DOHH2 (cell line): ENCODE measurements around the gene OR13C8.
"Not testable (repeated sequence)": the region's sequence is repeated elsewhere in the genome, so short reads cannot be mapped to it uniquely, and the experiment has no call there.

ENCODE experiments used
- H3F3A ChIP-seq: fragments of 200-600 bp; sonication (generic), shearing (Covaris generic); 2 replicates; pipeline ENCODE4 v1.6.0; 2016; ENCODE audit warnings: antibody characterized with exemption, mild to moderate bottlenecking; ENCODE audit not compliant: control insufficient read depth, insufficient read depth
- H3K27ac ChIP-seq: fragments of 200-600 bp; sonication (generic); 2 replicates; pipeline ENCODE4 v1.5.1; 2014; ENCODE audit warnings: low read depth, mild to moderate bottlenecking, low read length, moderate library complexity
- H3K27me3 ChIP-seq: fragments of 200-600 bp; sonication (generic); 2 replicates; pipeline ENCODE4 v1.6.1; 2014; ENCODE audit warnings: mild to moderate bottlenecking, low read length, mixed read lengths; ENCODE audit not compliant: control insufficient read depth
- H3K36me3 ChIP-seq: fragments of 200-600 bp; sonication (generic); 2 replicates; pipeline ENCODE4 v1.6.1; 2014; ENCODE audit warnings: mild to moderate bottlenecking, low read length, moderate library complexity, mixed read lengths; ENCODE audit not compliant: control insufficient read depth
- H3K4me1 ChIP-seq: fragments of 200-600 bp; sonication (generic); 2 replicates; pipeline ENCODE4 v1.6.1; 2014; ENCODE audit warnings: mild to moderate bottlenecking, low read length, mixed read lengths; ENCODE audit not compliant: control insufficient read depth
- H3K4me2 ChIP-seq: fragments of 200-600 bp; sonication (generic); 2 replicates; pipeline ENCODE4 v1.6.0; 2014; ENCODE audit warnings: mild to moderate bottlenecking, low read length, moderate library complexity
- H3K4me3 ChIP-seq: fragments of 200-600 bp; sonication (generic); 2 replicates; pipeline ENCODE4 v1.5.1; 2014; ENCODE audit warnings: mild to moderate bottlenecking, low read length, mixed read lengths
- H3K79me2 ChIP-seq: fragments of 200-600 bp; sonication (generic); 2 replicates; pipeline ENCODE4 v1.6.1; 2014; ENCODE audit warnings: mild to moderate bottlenecking, low read length, mixed read lengths; ENCODE audit not compliant: control insufficient read depth
- H3K9me2 ChIP-seq: fragments of 200-600 bp; sonication (generic); replicated peaks from 2 replicates; pipeline ENCODE4 v1.6.1; 2014; ENCODE audit warnings: mild to moderate bottlenecking, low read length, mixed read lengths; ENCODE audit not compliant: control insufficient read depth
- H3K9me3 ChIP-seq: fragments of 200-600 bp; sonication (generic); 2 replicates; pipeline ENCODE4 v1.6.1; 2014; ENCODE audit warnings: antibody characterized with exemption, low read length, mixed read lengths; ENCODE audit not compliant: control insufficient read depth, insufficient read depth
- H4K20me1 ChIP-seq: fragments of 200-600 bp; sonication (generic); 2 replicates; pipeline ENCODE4 v1.6.0; 2014; ENCODE audit warnings: low read depth, mild to moderate bottlenecking, antibody characterized with exemption, low read length, moderate library complexity; ENCODE audit not compliant: control insufficient read depth, insufficient read depth
- EZH2phosphoT487 ChIP-seq: fragments of 200-600 bp; sonication (generic); IDR thresholded peaks from 2 replicates; pipeline ENCODE4 v1.6.1; 2017; ENCODE audit warnings: borderline replicate concordance, mild to moderate bottlenecking, antibody characterized with exemption, low read length, moderate library complexity, mixed read lengths
- TF ChIP-seq, protein P1 (sequence below): fragments of 200-600 bp; sonication (generic); IDR thresholded peaks from one replicate; pipeline ENCODE4 v1.5.1; 2014; ENCODE audit warnings: antibody characterized with exemption, mild to moderate bottlenecking, low read depth, low read length; ENCODE audit not compliant: poor library complexity, severe bottlenecking

The OR13C8 gene, protein sequence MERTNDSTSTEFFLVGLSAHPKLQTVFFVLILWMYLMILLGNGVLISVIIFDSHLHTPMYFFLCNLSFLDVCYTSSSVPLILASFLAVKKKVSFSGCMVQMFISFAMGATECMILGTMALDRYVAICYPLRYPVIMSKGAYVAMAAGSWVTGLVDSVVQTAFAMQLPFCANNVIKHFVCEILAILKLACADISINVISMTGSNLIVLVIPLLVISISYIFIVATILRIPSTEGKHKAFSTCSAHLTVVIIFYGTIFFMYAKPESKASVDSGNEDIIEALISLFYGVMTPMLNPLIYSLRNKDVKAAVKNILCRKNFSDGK

DNA sequence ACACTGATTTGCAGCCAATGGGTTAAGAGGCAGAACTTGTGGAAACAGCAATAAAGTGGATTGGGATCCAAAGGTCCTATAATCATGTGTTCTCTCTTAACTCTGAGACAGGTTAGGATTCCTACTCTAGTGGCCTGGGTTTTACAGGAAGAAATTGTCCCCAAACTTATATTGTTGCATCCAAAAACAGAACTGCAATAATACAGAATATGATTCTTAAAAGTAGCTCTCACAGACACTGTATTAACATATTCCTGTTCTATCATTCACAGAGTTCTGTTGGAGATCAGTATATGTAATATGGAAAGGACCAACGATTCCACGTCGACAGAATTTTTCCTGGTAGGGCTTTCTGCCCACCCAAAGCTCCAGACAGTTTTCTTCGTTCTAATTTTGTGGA lies at the start of gene OR13C8:
TSS of gene OR13C8 (plus strand) at position 301 of the 400 bp plus-strand sequence. CDS start at position 301, 0 bp downstream.
- H3F3A ChIP-seq, result no peaks in the 10 kb centered on the region
- H3K4me3 ChIP-seq, result no peak within 1 kb of the TSS
- no peak for TF ChIP-seq EZH2phosphoT487
- TF ChIP-seq, protein P1, sequence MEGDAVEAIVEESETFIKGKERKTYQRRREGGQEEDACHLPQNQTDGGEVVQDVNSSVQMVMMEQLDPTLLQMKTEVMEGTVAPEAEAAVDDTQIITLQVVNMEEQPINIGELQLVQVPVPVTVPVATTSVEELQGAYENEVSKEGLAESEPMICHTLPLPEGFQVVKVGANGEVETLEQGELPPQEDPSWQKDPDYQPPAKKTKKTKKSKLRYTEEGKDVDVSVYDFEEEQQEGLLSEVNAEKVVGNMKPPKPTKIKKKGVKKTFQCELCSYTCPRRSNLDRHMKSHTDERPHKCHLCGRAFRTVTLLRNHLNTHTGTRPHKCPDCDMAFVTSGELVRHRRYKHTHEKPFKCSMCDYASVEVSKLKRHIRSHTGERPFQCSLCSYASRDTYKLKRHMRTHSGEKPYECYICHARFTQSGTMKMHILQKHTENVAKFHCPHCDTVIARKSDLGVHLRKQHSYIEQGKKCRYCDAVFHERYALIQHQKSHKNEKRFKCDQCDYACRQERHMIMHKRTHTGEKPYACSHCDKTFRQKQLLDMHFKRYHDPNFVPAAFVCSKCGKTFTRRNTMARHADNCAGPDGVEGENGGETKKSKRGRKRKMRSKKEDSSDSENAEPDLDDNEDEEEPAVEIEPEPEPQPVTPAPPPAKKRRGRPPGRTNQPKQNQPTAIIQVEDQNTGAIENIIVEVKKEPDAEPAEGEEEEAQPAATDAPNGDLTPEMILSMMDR, result no peak
- no peak within 1 kb of the TSS for H3K4me2 ChIP-seq
- H3K79me2 ChIP-seq, result no peaks in the 10 kb centered on the region
- H3K9me2 ChIP-seq, result no peaks in the 10 kb centered on the region
- no peaks in the 10 kb centered on the region for H3K36me3 ChIP-seq
- H3K27me3 ChIP-seq, result no peaks in the 10 kb centered on the region
- H3K9me3 ChIP-seq, result no peaks in the 10 kb centered on the region
- H3K27ac ChIP-seq, result no peak within 1 kb of the TSS
- H3K4me1 ChIP-seq, result no peaks in the 10 kb centered on the region
- H4K20me1 ChIP-seq, result no peaks in the 10 kb centered on the region

DNA sequence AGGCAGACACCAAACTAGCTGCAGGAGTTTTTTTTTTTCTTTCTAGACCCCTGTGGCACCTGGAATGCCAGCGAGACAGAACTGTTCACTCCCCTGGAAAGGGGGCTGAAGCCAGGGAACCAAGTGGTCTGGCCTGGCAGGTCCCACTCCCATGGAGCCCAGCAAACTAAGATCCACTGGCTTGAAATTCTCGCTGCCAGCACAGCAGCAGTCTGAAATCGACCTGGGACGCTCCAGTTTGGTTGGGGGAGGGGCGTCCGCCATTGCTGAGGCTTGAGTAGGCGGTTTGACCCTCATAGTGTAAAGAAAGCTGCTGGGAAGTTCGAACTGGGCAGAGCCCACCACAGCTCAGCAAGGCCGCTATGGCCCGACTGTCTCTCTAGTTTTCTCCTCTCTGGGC lies 48.7 kb upstream of the OR13C8 start:
- H3K4me2 ChIP-seq, H3K4me3 ChIP-seq, H3K79me2 ChIP-seq, H3K36me3 ChIP-seq, H3K27me3 ChIP-seq, H3F3A ChIP-seq, H3K27ac ChIP-seq, H3K4me1 ChIP-seq, H4K20me1 ChIP-seq, H3K9me2 ChIP-seq, H3K9me3 ChIP-seq: not testable (repeated sequence)

DNA sequence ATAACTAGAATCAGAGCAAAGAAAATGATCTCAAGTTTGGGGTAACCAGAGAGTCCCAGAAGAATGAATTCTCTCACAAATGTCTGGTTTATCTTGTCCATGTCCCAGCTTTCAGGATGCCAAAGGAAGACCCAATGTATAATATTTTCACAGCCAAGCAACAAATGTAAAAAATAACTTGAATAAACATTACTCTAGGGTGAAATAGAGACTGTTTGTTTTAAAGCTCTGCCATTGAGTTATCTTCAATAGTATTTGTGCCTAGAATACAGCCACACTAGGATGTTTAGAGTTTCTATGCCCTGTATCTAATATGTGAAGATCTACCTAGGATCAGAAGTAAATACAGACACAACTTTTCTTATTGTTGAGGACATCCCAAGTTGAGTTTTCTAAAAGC lies 41.9 kb upstream of the OR13C8 start, which contains the start of gene OR13C4:
TSS of gene OR13C4 (minus strand) at position 101 of the 400 bp plus-strand sequence. CDS start at position 101, 0 bp downstream.
- Histone ChIP-seq H3K4me1 (no peaks in the 10 kb centered on the region), H3K27ac (no peak within 1 kb of the TSS), H3K27me3 (no peaks in the 10 kb centered on the region), H3K9me2 (no peaks in the 10 kb centered on the region), H4K20me1 (no peaks in the 10 kb centered on the region), H3K4me2 (no peak within 1 kb of the TSS), H3K36me3 (no peaks in the 10 kb centered on the region), H3K4me3 (no peak within 1 kb of the TSS), H3K79me2 (no peaks in the 10 kb centered on the region), H3K9me3 (no peaks in the 10 kb centered on the region), H3F3A (no peaks in the 10 kb centered on the region)
- TF ChIP-seq, protein P1, result no peak

DNA sequence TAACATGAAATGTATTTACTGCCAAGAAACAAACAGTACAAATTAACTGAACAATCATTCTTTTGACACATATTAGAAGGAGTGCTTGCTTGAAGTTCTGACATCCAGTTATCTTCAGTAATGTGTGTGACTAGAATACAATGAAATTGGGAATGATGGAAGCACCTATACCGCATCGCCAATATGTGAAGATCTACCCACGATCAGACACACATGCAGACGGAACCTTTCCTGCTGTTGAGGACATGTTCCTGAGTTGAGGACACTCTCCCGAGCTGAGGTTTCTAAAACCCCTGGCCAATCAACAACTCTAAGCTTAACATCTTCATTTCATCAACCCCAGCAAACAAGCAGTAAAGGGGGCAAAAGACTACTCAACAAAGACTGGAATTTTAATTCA lies 32.2 kb upstream of the OR13C8 start, which contains the start of gene OR13C3:
TSS of gene OR13C3 (minus strand) at position 101 of the 400 bp plus-strand sequence. CDS start 133 bp downstream, outside the sequence.
- Histone ChIP-seq H3K4me3 (no peak within 1 kb of the TSS), H3K79me2 (no peaks in the 10 kb centered on the region), H3K4me1 (no peaks in the 10 kb centered on the region), H3K27me3 (no peaks in the 10 kb centered on the region), H4K20me1 (no peaks in the 10 kb centered on the region), H3K9me3 (no peaks in the 10 kb centered on the region), H3K27ac (no peak within 1 kb of the TSS), H3K36me3 (no peaks in the 10 kb centered on the region), H3K9me2 (no peaks in the 10 kb centered on the region), H3K4me2 (no peak within 1 kb of the TSS), H3F3A (no peaks in the 10 kb centered on the region)
- TF ChIP-seq, protein P1, result no peak
- TF ChIP-seq EZH2phosphoT487, result no peak
